Hepatocyte (in vitro differentiated cells): ENCODE results near the gene KPNB1.

ENCODE experiments used
- EZH2 ChIP-seq: fragments of 200-600 bp; sonication (generic); IDR thresholded peaks from 2 replicates; pipeline ENCODE4 v1.6.1; 2016; ENCODE audit warnings: antibody characterized with exemption, mild to moderate bottlenecking, borderline replicate concordance
- TF ChIP-seq, protein P1 (sequence below): fragments of 200-600 bp; sonication (generic); IDR thresholded peaks from 2 replicates; pipeline ENCODE4 v1.5.1; 2016; ENCODE audit warnings: antibody characterized with exemption, mild to moderate bottlenecking; ENCODE audit not compliant: poor library complexity

DNA sequence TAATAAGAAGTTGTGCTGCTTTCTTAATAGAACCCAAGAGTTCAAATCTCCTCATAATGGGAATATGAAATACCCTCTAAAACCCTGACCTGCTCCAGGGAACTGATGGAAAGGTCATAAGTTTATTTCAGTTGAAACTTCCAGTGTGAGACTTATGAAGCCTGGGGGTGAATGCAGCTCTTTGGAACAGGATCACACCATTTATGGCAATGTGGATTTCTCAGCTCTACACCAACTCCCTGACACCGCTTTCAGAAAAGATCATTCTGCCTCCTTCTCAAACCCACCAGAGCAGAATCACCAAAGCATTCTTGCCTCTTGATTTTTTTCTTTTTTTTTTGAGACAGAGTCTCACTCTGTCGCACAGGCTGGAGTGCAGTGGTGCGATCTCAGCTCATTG is 16.7 kb upstream of the KPNB1 start:
- no peak for TF ChIP-seq EZH2
- TF ChIP-seq, protein P1, sequence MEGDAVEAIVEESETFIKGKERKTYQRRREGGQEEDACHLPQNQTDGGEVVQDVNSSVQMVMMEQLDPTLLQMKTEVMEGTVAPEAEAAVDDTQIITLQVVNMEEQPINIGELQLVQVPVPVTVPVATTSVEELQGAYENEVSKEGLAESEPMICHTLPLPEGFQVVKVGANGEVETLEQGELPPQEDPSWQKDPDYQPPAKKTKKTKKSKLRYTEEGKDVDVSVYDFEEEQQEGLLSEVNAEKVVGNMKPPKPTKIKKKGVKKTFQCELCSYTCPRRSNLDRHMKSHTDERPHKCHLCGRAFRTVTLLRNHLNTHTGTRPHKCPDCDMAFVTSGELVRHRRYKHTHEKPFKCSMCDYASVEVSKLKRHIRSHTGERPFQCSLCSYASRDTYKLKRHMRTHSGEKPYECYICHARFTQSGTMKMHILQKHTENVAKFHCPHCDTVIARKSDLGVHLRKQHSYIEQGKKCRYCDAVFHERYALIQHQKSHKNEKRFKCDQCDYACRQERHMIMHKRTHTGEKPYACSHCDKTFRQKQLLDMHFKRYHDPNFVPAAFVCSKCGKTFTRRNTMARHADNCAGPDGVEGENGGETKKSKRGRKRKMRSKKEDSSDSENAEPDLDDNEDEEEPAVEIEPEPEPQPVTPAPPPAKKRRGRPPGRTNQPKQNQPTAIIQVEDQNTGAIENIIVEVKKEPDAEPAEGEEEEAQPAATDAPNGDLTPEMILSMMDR, result no peak
